Hepatocyte (in vitro differentiated cells): ENCODE results near the gene OGDH. TPM values are rescaled to one million over a fixed set of nuclear protein-coding genes. Genes with fewer than 3 reads are reported as not detected.

ENCODE experiments used
- DNase-seq: peaks from one replicate; pipeline ENCODE4 v3.0.0-alpha.2; 2016; ENCODE audit warnings: low spot score
- H2AFZ ChIP-seq: fragments of 200-600 bp; sonication (generic); 2 replicates; pipeline ENCODE4 v1.6.0; 2016; ENCODE audit warnings: antibody characterized with exemption, mild to moderate bottlenecking
- H3K27ac ChIP-seq: fragments of 200-600 bp; sonication (generic); 2 replicates; pipeline ENCODE4 v1.5.1; 2016; ENCODE audit warnings: mild to moderate bottlenecking
- H3K27me3 ChIP-seq: fragments of 200-600 bp; sonication (generic); 2 replicates; pipeline ENCODE4 v1.6.1; 2016
- H3K36me3 ChIP-seq: fragments of 200-600 bp; sonication (generic); replicated peaks from 2 replicates; pipeline ENCODE4 v1.5.1; 2016; ENCODE audit warnings: low read depth; ENCODE audit not compliant: insufficient read depth
- H3K4me1 ChIP-seq: fragments of 200-600 bp; sonication (generic); 2 replicates; pipeline ENCODE4 v1.5.1; 2016; ENCODE audit warnings: mild to moderate bottlenecking, moderate library complexity; ENCODE audit not compliant: insufficient read depth
- H3K4me2 ChIP-seq: fragments of 200-600 bp; sonication (generic); 2 replicates; pipeline ENCODE4 v1.6.0; 2016
- H3K4me3 ChIP-seq: fragments of 200-600 bp; sonication (generic); 2 replicates; pipeline ENCODE4 v1.5.1; 2016; ENCODE audit warnings: mild to moderate bottlenecking
- H3K79me2 ChIP-seq: fragments of 200-600 bp; sonication (generic); 2 replicates; pipeline ENCODE4 v1.6.0; 2017; ENCODE audit warnings: mild to moderate bottlenecking
- H3K9me2 ChIP-seq: fragments of 200-600 bp; sonication (generic); replicated peaks from 2 replicates; pipeline ENCODE4 v1.6.0; 2017; ENCODE audit warnings: mild to moderate bottlenecking; ENCODE audit not compliant: insufficient read depth
- H3K9me3 ChIP-seq: fragments of 200-600 bp; sonication (generic); 2 replicates; pipeline ENCODE4 v1.5.1; 2016; ENCODE audit warnings: low read depth, mild to moderate bottlenecking
- H4K20me1 ChIP-seq: fragments of 200-600 bp; sonication (generic); 2 replicates; pipeline ENCODE4 v1.6.0; 2016; ENCODE audit warnings: mild to moderate bottlenecking; ENCODE audit not compliant: insufficient read depth, poor library complexity, severe bottlenecking
- CTCF ChIP-seq: fragments of 200-600 bp; sonication (generic); IDR thresholded peaks from 2 replicates; pipeline ENCODE4 v1.5.1; 2016; ENCODE audit warnings: antibody characterized with exemption, mild to moderate bottlenecking; ENCODE audit not compliant: poor library complexity
- EZH2 ChIP-seq: fragments of 200-600 bp; sonication (generic); IDR thresholded peaks from 2 replicates; pipeline ENCODE4 v1.6.1; 2016; ENCODE audit warnings: antibody characterized with exemption, mild to moderate bottlenecking, borderline replicate concordance
- EZH2phosphoT487 ChIP-seq: fragments of 200-600 bp; sonication (generic); IDR thresholded peaks from one replicate; pipeline ENCODE4 v1.6.1; 2018; ENCODE audit warnings: antibody characterized with exemption, mild to moderate bottlenecking, low read depth, moderate library complexity; ENCODE audit not compliant: unreplicated experiment, severe bottlenecking
- whole genome bisulfite sequencing: methylation state at CpG from one replicate; pipeline ENCODE4 v1.1.6; 2016; ENCODE audit warnings: low lambda C conversion rate; ENCODE audit errors: missing lambda C conversion rate; 5-methylcytosine and 5-hydroxymethylcytosine counted together
- polyA plus RNA-seq: library from polyadenylated mRNA; unstranded; fragments of >200 nt; fragmentation: Nextera tagmentation; extraction: Ambion mirVana; gene quantifications from 2 replicates; pipeline ENCODE4 v1.2.1, GENCODE V29; 2016
- total RNA-seq: library from RNA; depleted of rRNA; stranded (reverse); fragments of >200 nt; gene quantifications from 2 replicates; pipeline ENCODE4 v1.2.3, GENCODE V29; 2014

OGDH gene
- total and polyA plus RNA-seq, 2 experiments from 2014 or later = 40.8 to 65.3 TPM

- TF ChIP-seq EZH2phosphoT487 (no peak), EZH2 (no peak)
- peak overlapping the region; percentile 96 for H3K27ac ChIP-seq
- no peaks in the 10 kb centered on the region for H3K9me3 ChIP-seq
- H3K9me2 ChIP-seq = no peaks in the 10 kb centered on the region
- no peak overlapping the region for H3K4me2 ChIP-seq
- H3K27me3 ChIP-seq = no peaks in the 10 kb centered on the region
- H3K4me1 ChIP-seq = peaks cover 69% of the 10 kb centered on the region
- no peak overlapping the region for H3K4me3 ChIP-seq
- peaks cover 36% of the 10 kb centered on the region for H3K79me2 ChIP-seq
- DNase-seq = peak; percentile 60
- WGBS = 77% methylated on average over 10 of the region's 10 CpGs
- H4K20me1 ChIP-seq = no peaks in the 10 kb centered on the region
- H3K36me3 ChIP-seq = no peaks in the 10 kb centered on the region
- no peak overlapping the region for H2AFZ ChIP-seq
These were observed 27.1 kb downstream of the OGDH start for GRCh38 chr7:44633254-44634186.

GRCh38 chr7:44634187-44634838 lies 27.9 kb downstream of the OGDH start:
- H2AFZ ChIP-seq = no peak overlapping the region
- peaks cover 34% of the 10 kb centered on the region for H3K79me2 ChIP-seq
- no peaks in the 10 kb centered on the region for H3K9me3 ChIP-seq
- no peaks in the 10 kb centered on the region for H3K9me2 ChIP-seq
- peak overlapping the region; percentile 96 for H3K27ac ChIP-seq
- DNase-seq = peak; percentile 63
- no peaks in the 10 kb centered on the region for H3K27me3 ChIP-seq
- H3K4me2 ChIP-seq = no peak overlapping the region
- no peaks in the 10 kb centered on the region for H3K36me3 ChIP-seq
- H3K4me1 ChIP-seq = peaks cover 77% of the 10 kb centered on the region
- no peaks in the 10 kb centered on the region for H4K20me1 ChIP-seq
- 86% methylated on average over 5 of the region's 5 CpGs for WGBS
- H3K4me3 ChIP-seq = no peak overlapping the region
- TF ChIP-seq CTCF (no peak), EZH2 (no peak), EZH2phosphoT487 (no peak)

- no peaks in the 10 kb centered on the region for H3K9me3 ChIP-seq
- H3K27me3 ChIP-seq = no peaks in the 10 kb centered on the region
- no peaks in the 10 kb centered on the region for H3K36me3 ChIP-seq
- no peak overlapping the region for H2AFZ ChIP-seq
- peaks cover 84% of the 10 kb centered on the region for H3K4me1 ChIP-seq
- H3K9me2 ChIP-seq = no peaks in the 10 kb centered on the region
- TF ChIP-seq EZH2phosphoT487 (no peak), CTCF (no peak), EZH2 (no peak)
- DNase-seq = peak; percentile 79
- H3K27ac ChIP-seq = peak overlapping the region; percentile 96
- WGBS = 45% methylated on average over 14 of the region's 14 CpGs
- no peak overlapping the region for H3K4me3 ChIP-seq
- H4K20me1 ChIP-seq = no peaks in the 10 kb centered on the region
- peaks cover 29% of the 10 kb centered on the region for H3K79me2 ChIP-seq
- H3K4me2 ChIP-seq = peak overlapping the region; percentile 30
These were observed 28.6 kb downstream of the OGDH start for GRCh38 chr7:44634839-44635591.
